GM10248 (cell line): ENCODE data around the gene FIP1L1.

Experiments used
- CTCF ChIA-PET: fragments of 300-600 bp; sonication (Branson Sonifier 250); formaldehyde crosslinking; extraction: SDS; loops from one replicate; lab custom pipeline; 2021; ENCODE audit warnings: antibody characterized with exemption; lab: Yijun Ruan, JAX
- POLR2A ChIA-PET: fragments of 350-650 bp; sonication (Branson Sonifier 250); formaldehyde crosslinking; extraction: SDS; loops from one replicate; lab custom pipeline; 2020; ENCODE audit warnings: antibody characterized with exemption; lab: Yijun Ruan, JAX
- DNase-seq: peaks from one replicate; pipeline ENCODE4 v3.0.0; 2012; ENCODE audit errors: extremely low spot score
- CTCF ChIP-seq: IDR thresholded peaks from 2 replicates; pipeline ENCODE4 v1.5.1; 2012; ENCODE audit warnings: mild to moderate bottlenecking, low read depth; ENCODE audit errors: extremely low read depth, missing control alignments, control extremely low read depth

The FIP1L1 gene

GRCh38 chr4:53502094-53502493 is 124.7 kb downstream of the FIP1L1 start:
- ChIA-PET POLR2A (no interaction called here), CTCF (interaction anchor here (1.1 to 1.5 kb wide), 4 partner anchors 9 to 57 kb away, joined by 3 to 8 read pairs (median 3); no protein-coding TSS in a partner anchor)
- DNase-seq = no peak
- TF ChIP-seq CTCF = no peak

GRCh38 chr4:53505947-53506346 is 128.5 kb downstream of the FIP1L1 start:
- POLR2A ChIA-PET = no interaction called here
- TF ChIP-seq CTCF = no peak
- CTCF ChIA-PET = interaction anchor here (1.1 to 2.4 kb wide), 4 partner anchors 9 to 728 kb away, joined by 3 to 9 read pairs (median 4); no protein-coding TSS in a partner anchor
- DNase-seq = no peak

- ChIA-PET CTCF (interaction anchor here (2.4 kb wide), 1 partner anchor 727 kb away, joined by 9 read pairs; no protein-coding TSS in a partner anchor), POLR2A (no interaction called here)
- DNase-seq = no peak
- TF ChIP-seq CTCF = no peak
Observed at GRCh38 chr4:53507058-53507457, 129.6 kb downstream of the FIP1L1 start.

GRCh38 chr4:53507671-53508286 is 130.3 kb downstream of the FIP1L1 start:
- CTCF ChIA-PET = interaction anchor here (1.2 to 2.4 kb wide), 2 partner anchors 10 to 727 kb away, joined by 3 to 9 read pairs; no protein-coding TSS in a partner anchor
- DNase-seq = no peak
- POLR2A ChIA-PET = no interaction called here
- TF ChIP-seq CTCF = no peak

GRCh38 chr4:53508446-53508845 is 131.0 kb downstream of the FIP1L1 start:
- no peak for TF ChIP-seq CTCF
- DNase-seq = no peak
- CTCF ChIA-PET = interaction anchor here (0.9 to 1.2 kb wide), 2 partner anchors 8 to 10 kb away, joined by 3 read pairs; no protein-coding TSS in a partner anchor
- POLR2A ChIA-PET = no interaction called here

- DNase-seq = no peak
- POLR2A ChIA-PET = no interaction called here
- no peak for TF ChIP-seq CTCF
- CTCF ChIA-PET = interaction anchor here (0.7 to 3.1 kb wide), 6 partner anchors 13 to 724 kb away, joined by 3 to 14 read pairs (median 4); no protein-coding TSS in a partner anchor
Observed at GRCh38 chr4:53510321-53510720, 132.9 kb downstream of the FIP1L1 start.
